Retinal pigment epithelial cell (primary cell): ENCODE results near the gene BDKRB1.

Experiments
- DNase-seq: peaks from one replicate; pipeline ENCODE4 v3.0.0-alpha.2; 2010; ENCODE audit warnings: low read depth
- H3K4me3 ChIP-seq: 2 replicates; pipeline ENCODE4 v1.5.1; 2011; ENCODE audit warnings: mild to moderate bottlenecking, low read length, control low read depth, moderate library complexity
- TF ChIP-seq, protein P1 (sequence below): conservative IDR thresholded peaks from 2 replicates; pipeline ENCODE4 v1.5.1; 2011; ENCODE audit warnings: low read depth, low read length, control low read depth, inconsistent platforms

Gene BDKRB1

DNA sequence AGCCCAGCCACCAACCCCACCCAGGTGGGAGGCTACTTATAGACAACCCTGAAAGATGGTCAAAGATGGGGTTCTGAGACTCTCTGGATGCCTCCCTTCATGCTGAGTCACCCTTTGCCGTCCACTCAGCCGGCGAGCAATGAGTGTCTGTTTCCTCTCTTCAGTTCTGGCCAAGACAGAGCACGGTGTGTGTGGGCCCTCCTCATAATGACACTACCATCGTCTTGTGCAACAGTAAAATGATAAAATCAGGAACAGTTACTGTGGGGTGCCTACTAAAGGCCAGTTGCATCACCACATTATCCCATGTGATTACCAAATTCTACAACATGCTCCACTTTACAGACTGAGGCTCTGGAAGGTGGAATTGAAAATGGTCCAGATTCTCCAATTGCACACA, 7.0 kb upstream of the BDKRB1 start:
- no peak for DNase-seq
- TF ChIP-seq, protein P1, sequence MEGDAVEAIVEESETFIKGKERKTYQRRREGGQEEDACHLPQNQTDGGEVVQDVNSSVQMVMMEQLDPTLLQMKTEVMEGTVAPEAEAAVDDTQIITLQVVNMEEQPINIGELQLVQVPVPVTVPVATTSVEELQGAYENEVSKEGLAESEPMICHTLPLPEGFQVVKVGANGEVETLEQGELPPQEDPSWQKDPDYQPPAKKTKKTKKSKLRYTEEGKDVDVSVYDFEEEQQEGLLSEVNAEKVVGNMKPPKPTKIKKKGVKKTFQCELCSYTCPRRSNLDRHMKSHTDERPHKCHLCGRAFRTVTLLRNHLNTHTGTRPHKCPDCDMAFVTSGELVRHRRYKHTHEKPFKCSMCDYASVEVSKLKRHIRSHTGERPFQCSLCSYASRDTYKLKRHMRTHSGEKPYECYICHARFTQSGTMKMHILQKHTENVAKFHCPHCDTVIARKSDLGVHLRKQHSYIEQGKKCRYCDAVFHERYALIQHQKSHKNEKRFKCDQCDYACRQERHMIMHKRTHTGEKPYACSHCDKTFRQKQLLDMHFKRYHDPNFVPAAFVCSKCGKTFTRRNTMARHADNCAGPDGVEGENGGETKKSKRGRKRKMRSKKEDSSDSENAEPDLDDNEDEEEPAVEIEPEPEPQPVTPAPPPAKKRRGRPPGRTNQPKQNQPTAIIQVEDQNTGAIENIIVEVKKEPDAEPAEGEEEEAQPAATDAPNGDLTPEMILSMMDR, result no peak
- H3K4me3 ChIP-seq, result no peak overlapping the region

DNA sequence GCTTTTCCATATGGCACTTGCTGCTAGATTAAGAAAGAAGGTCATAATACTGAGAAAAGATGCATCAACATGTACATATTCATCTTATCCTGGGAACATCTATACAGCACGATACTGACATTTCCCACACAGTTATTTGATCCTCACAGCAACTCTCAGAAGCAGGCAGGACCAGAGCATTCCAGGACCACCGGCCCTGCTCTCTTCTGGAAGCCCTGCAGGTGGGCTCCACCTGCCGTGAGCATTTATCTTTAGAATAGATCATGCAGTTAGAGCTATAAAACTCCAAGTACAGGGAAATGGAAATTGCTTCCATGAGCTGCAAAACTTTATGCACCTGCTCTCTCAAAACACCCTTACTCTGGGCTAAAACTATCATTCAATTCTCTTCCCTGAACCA, 5.5 kb upstream of the BDKRB1 start:
- TF ChIP-seq, protein P1, result no peak
- H3K4me3 ChIP-seq, result no peak overlapping the region
- DNase-seq, result no peak

DNA sequence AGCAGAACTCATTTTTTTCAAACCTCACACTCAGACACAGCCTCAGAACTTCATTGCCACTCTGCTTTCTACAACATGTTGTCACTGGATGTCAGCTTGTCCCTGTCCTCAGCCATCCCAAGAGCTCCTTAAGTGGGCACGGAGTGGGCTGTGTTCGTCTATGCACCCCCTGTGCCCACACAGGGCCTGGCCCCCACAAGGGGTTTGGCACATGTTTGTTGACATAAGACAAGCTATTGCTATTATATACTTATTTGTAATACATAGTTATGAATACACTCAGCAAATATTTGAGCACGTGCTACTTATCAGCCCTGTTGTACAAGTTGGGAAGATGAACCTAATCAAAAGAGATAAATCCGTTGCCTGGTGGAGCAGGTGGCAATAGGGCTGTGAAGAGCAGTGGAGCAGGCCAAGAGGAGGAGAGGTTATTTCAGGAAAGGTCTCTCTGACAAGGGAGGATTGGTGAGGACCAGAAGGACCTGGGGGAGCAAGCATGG, 4.3 kb upstream of the BDKRB1 start:
- TF ChIP-seq, protein P1, result no peak

DNA sequence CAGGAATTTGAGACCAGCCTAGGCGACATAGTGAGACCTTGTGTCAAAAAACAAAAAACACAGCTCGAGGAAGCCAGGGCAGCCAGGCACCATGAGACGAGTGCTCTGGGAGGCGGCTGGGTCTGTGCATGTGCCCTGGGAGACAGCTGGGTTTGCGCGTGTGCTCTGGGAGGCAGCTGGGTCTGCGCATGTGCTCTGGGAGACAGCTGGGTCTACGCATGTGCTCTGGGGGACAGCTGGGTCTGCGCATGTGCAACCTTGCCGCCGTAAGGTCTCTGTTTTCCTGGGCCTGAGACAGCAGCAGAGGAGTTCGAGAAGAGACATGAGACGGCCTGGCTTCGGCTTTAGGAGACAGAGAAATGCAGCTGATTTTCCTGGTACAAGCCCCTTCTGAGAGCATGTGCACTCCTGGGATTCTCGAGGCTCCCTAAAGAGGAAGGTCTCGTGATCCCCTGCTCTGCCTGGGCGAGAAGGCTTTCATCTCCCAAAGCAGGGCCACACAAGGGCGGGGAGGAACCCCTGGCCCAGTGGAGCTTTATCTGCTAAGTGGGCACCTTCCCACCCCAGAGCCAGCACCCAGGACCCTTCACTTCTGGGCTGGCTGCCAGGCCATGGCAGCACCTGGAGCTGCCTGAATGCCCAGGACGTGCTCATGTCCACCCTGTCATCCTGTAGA, 3.5 kb upstream of the BDKRB1 start:
- no peak overlapping the region for H3K4me3 ChIP-seq
- TF ChIP-seq, protein P1, result no peak
- DNase-seq, result no peak

More for the DNA sequence above, 4.3 kb upstream of the BDKRB1 start:
- no peak for DNase-seq
- no peak overlapping the region for H3K4me3 ChIP-seq

DNA sequence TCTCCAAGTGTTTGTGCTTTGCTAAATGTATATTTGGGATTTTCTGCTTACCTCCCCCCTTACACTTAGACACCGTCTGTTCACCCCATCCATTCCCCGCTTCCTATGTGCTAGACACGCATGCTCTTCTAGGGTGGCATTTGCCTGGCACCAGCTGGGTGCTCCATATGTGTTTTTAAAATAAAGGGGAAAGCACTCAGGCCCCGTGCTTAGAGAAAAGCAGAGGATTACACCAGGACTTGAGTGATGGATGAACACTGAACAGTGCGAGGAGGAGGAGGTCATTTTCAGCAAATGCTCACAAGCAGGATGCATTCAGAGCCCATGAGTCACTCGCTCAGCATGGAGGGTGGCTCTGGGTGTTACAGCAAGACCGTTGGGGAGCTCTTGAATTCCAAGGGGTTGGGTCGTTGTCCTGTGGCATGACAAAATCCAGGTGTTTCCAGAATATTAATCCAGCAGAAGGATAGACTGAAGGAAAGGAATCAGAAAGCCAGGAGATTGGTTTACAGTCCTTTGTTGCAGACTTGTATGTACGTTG, 2.9 kb upstream of the BDKRB1 start:
- DNase-seq, result peak; percentile 98
- TF ChIP-seq, protein P1, result no peak
- no peak overlapping the region for H3K4me3 ChIP-seq

DNA sequence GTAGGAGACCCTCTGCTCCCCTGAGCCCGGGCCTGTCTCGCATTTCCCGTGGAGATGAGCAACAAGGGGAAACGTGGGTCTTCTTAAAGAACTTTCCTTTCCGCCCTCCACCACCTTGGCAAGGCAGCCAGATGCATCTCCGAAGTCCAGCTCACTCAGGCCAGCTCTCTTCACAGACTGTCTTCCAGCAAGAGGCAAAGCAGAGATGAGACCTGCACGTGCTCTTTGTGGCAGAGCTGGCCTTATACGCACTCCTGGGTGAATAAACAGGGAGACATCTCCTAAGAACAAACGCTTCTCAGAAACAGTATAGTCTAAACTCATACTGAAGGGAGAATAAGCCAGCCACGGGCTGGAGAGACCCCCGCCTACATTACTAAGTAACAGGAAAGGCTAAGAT, 1.3 kb upstream of the BDKRB1 start:
- TF ChIP-seq, protein P1, result no peak
- DNase-seq, result no peak

DNA sequence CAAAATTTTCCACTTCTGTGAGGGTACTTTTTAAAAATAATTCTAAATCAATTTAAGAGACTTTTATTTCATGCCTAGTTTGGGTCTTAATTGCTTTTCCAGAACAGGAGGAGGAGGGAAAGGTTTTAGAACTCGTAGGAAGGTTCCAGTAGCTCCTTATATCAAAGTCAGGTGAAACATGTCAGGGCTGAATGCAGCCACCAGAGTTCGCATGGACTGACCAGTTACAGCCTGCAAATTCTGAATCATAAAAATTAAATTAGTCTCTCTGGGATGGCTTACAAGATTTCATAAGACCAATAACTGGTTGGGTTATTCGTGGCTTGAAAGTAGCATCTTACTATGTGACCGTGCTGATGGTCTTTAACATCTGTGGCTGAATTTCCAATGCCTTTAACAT, 397 bp downstream of the BDKRB1 start:
- H3K4me3 ChIP-seq, result no peak overlapping the region
- no peak for DNase-seq
- TF ChIP-seq, protein P1, result no peak

More for the DNA sequence above, 1.3 kb upstream of the BDKRB1 start:
- H3K4me3 ChIP-seq, result no peak overlapping the region
